Testis (tissue), 2 donors: ENCODE data around the gene NAGS.

Source experiments
- CTCF ChIP-seq, 3 experiments: fragments of 450-650 bp in 2 of 3; fragments of 200-600 bp in 1 of 3; sonication (generic) in 1 of 3; IDR thresholded peaks; one replicate each; pipeline ENCODE4 v1.5.1; 2016 to 2019; ENCODE audit warnings: antibody characterized with exemption in 3 of 3, mild to moderate bottlenecking in 2 of 3, moderate library complexity in 1 of 3
- POLR2A ChIP-seq: fragments of 450-650 bp; IDR thresholded peaks from one replicate; pipeline ENCODE4 v1.6.1; 2017; ENCODE audit warnings: antibody characterized with exemption, mild to moderate bottlenecking, moderate library complexity

- TF ChIP-seq CTCF (IDR thresholded peaks at IDR 0.05) (no peak), POLR2A (no peak)
Measured at GRCh38 chr17:43956222-43956621, 48.2 kb upstream of the NAGS start.
